GM23338 (cell line): ENCODE measurements around the gene GRIK1. TPM values are rescaled to one million over a fixed set of nuclear protein-coding genes. Genes with fewer than 3 reads are reported as not detected.

Experiments used
- ATAC-seq: fragments of 200-7000 bp; cut with Tn5 transposase; 3 replicates; pipeline ENCODE4 v1.9.1; 2020
- DNase-seq: peaks from one replicate; pipeline ENCODE4 v3.0.0-alpha.2; 2015; ENCODE audit warnings: low spot score
- H2AFZ ChIP-seq: fragments of 200-600 bp; sonication (generic); 2 replicates; pipeline ENCODE4 v1.8.0; 2016; ENCODE audit warnings: antibody characterized with exemption, mild to moderate bottlenecking, moderate library complexity
- H3F3A ChIP-seq: fragments of 200-600 bp; sonication (generic); replicated peaks from 2 replicates; pipeline ENCODE4 v1.8.0; 2017; ENCODE audit warnings: antibody characterized with exemption, mixed run types, low read depth
- H3K27ac ChIP-seq: fragments of 200-600 bp; sonication (generic); 2 replicates; pipeline ENCODE4 v1.6.1; 2016; ENCODE audit warnings: low read depth
- H3K27me3 ChIP-seq: fragments of 200-600 bp; sonication (generic); 2 replicates; pipeline ENCODE4 v1.8.0; 2016; ENCODE audit warnings: mild to moderate bottlenecking, mixed run types, moderate library complexity; ENCODE audit not compliant: insufficient read depth
- H3K36me3 ChIP-seq: fragments of 200-600 bp; sonication (generic); 2 replicates; pipeline ENCODE4 v1.8.0; 2016; ENCODE audit warnings: mild to moderate bottlenecking; ENCODE audit not compliant: insufficient read depth
- H3K4me1 ChIP-seq: fragments of 200-600 bp; sonication (generic); 2 replicates; pipeline ENCODE4 v1.8.0; 2016; ENCODE audit warnings: mild to moderate bottlenecking, moderate library complexity; ENCODE audit not compliant: insufficient read depth
- H3K4me2 ChIP-seq: fragments of 200-600 bp; sonication (generic); 2 replicates; pipeline ENCODE4 v1.7.1; 2017; ENCODE audit warnings: mixed run types
- H3K4me3 ChIP-seq: fragments of 200-600 bp; sonication (generic); 2 replicates; pipeline ENCODE4 v1.6.1; 2016; ENCODE audit warnings: mixed run types
- H3K79me2 ChIP-seq: fragments of 200-600 bp; sonication (generic); replicated peaks from 2 replicates; pipeline ENCODE4 v1.8.0; 2017; ENCODE audit warnings: mild to moderate bottlenecking; ENCODE audit not compliant: insufficient read depth
- H3K9me2 ChIP-seq: fragments of 200-600 bp; sonication (generic); 2 replicates; pipeline ENCODE4 v1.8.0; 2017; ENCODE audit not compliant: insufficient read depth
- H4K20me1 ChIP-seq: fragments of 200-600 bp; sonication (generic); replicated peaks from 2 replicates; pipeline ENCODE4 v1.8.0; 2017; ENCODE audit warnings: mild to moderate bottlenecking; ENCODE audit not compliant: insufficient read depth
- H3K27ac Mint-ChIP-seq: 2 replicates; pipeline ENCODE4 v1.8.0; 2020; ENCODE audit warnings: inconsistent platforms, mild to moderate bottlenecking, moderate library complexity, mixed read lengths
- H3K27me3 Mint-ChIP-seq: 3 replicates; pipeline ENCODE4 v1.8.0; 2022; ENCODE audit warnings: low read depth, mild to moderate bottlenecking, moderate library complexity, mixed read lengths, inconsistent platforms; ENCODE audit not compliant: insufficient read depth, poor library complexity
- H3K36me3 Mint-ChIP-seq: 3 replicates; pipeline ENCODE4 v1.8.0; 2021; ENCODE audit warnings: low read depth, mild to moderate bottlenecking, inconsistent platforms, moderate library complexity, mixed read lengths
- H3K4me1 Mint-ChIP-seq: 3 replicates; pipeline ENCODE4 v1.8.0; 2020; ENCODE audit warnings: mild to moderate bottlenecking, inconsistent platforms, mixed read lengths
- H3K4me3 Mint-ChIP-seq: 3 replicates; pipeline ENCODE4 v1.8.0; 2021; ENCODE audit warnings: moderate library complexity, mild to moderate bottlenecking, inconsistent platforms, mixed read lengths
- H3K9me3 Mint-ChIP-seq: 3 replicates; pipeline ENCODE4 v1.8.0; 2020; ENCODE audit warnings: moderate library complexity, mild to moderate bottlenecking, inconsistent platforms, mixed read lengths
- CTCF ChIP-seq, 2 experiments: fragments of 200-600 bp in 1 of 2; sonication (generic) in 1 of 2; conservative IDR thresholded peaks; 2 replicates each; pipeline versions ENCODE4 v1.5.1 to v1.6.1; 2016 to 2017; ENCODE audit warnings: antibody characterized with exemption in 2 of 2, low read depth in 2 of 2, mild to moderate bottlenecking in 2 of 2, moderate library complexity in 1 of 2
- ETS1 ChIP-seq: IDR thresholded peaks from 2 replicates; pipeline ENCODE4 v1.6.1; 2016; ENCODE audit warnings: antibody characterized with exemption
- EZH2 ChIP-seq: fragments of 200-600 bp; sonication (generic); IDR thresholded peaks from one replicate; pipeline ENCODE4 v1.8.0; 2017; ENCODE audit warnings: antibody characterized with exemption, mild to moderate bottlenecking, low read depth; ENCODE audit not compliant: unreplicated experiment
- EZH2phosphoT487 ChIP-seq: fragments of 200-600 bp; sonication (generic); IDR thresholded peaks from one replicate; pipeline ENCODE4 v1.8.1; 2018; ENCODE audit warnings: antibody characterized with exemption; ENCODE audit not compliant: unreplicated experiment
- STAT1 ChIP-seq: IDR thresholded peaks from one replicate; pipeline ENCODE4 v1.6.1; 2016; ENCODE audit warnings: antibody characterized with exemption; ENCODE audit not compliant: unreplicated experiment
- ZNF331 ChIP-seq: fragments of 250-450 bp; sonication (Bioruptor Pico); IDR thresholded peaks from 2 replicates; pipeline ENCODE4 v1.5.0; 2020; ENCODE audit warnings: low read depth, mild to moderate bottlenecking, moderate library complexity
- ZNF462 ChIP-seq: fragments of 250-450 bp; sonication (Bioruptor Pico); IDR thresholded peaks from 2 replicates; pipeline ENCODE4 v1.5.0; 2020; ENCODE audit warnings: mild to moderate bottlenecking, moderate library complexity
- polyA plus RNA-seq: library from polyadenylated mRNA; unstranded; fragments of >200 nt; fragmentation: Nextera tagmentation; extraction: Ambion mirVana; gene quantifications from 2 replicates; pipeline ENCODE4 v1.2.1, GENCODE V29; 2016
- total RNA-seq: library from RNA; depleted of rRNA; stranded (reverse); fragments of >200 nt; shearing (Covaris generic); gene quantifications from 2 replicates; pipeline ENCODE4 v1.2.3, GENCODE V29; 2014

The GRIK1 gene
- total and polyA plus RNA-seq, 2 experiments from 2014 or later: 0.18 to 0.42 TPM

GRCh38 chr21:29613877-29614276, 325.9 kb downstream of the GRIK1 start:
- Mint-ChIP-seq H3K27ac (no peak overlapping the region), H3K27me3 (peaks cover 2% of the 10 kb centered on the region), H3K9me3 (peaks cover 7% of the 10 kb centered on the region), H3K4me1 (peaks cover 29% of the 10 kb centered on the region), H3K36me3 (peaks cover 4% of the 10 kb centered on the region; the same call in 2 of the 3 replicates), H3K4me3 (no peak overlapping the region)
- ATAC-seq (no peak), DNase-seq (no peak)
- Histone ChIP-seq H3K36me3 (no peaks in the 10 kb centered on the region), H3K27me3 (no peaks in the 10 kb centered on the region), H3K4me2 (no peak overlapping the region), H3K9me2 (peaks cover 10% of the 10 kb centered on the region), H3K4me3 (no peak overlapping the region), H3K27ac (no peak overlapping the region), H2AFZ (no peak overlapping the region), H4K20me1 (no peaks in the 10 kb centered on the region), H3F3A (no peaks in the 10 kb centered on the region), H3K79me2 (no peaks in the 10 kb centered on the region), H3K4me1 (peaks cover 34% of the 10 kb centered on the region)
- TF ChIP-seq ZNF462 (CRISPR knock-in tag): no peak
- no peak for TF ChIP-seq EZH2
- no peak for TF ChIP-seq CTCF (conservative IDR thresholded peaks at IDR 0.05; ENCODE audit: low read depth in 2 of 2)
- TF ChIP-seq EZH2phosphoT487: no peak
- no peak for TF ChIP-seq ETS1
- TF ChIP-seq ZNF331 (CRISPR knock-in tag): no peak
- no peak for TF ChIP-seq STAT1
